ENCODE data around the gene UTP14C.

DNA sequence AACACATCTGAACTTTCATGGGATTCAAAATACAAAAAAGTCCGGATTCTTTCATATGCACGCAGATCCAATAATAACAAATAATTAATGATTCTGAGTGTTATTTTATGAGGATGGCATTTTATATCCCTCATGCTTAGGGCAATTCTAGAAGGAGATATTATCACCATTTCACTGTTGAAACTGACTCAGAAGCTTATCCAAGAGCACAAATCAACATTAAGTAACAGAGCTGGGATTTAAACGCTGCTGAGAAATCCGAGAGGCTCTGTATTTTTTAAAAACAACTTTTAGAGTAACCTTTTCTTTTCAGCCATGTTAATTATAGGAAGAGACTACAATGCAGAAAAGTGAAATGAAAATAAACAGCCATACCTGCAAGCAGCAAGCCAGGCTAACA, 43.6 kb upstream of the UTP14C start:
- TF ChIP-seq CTCF (IDR thresholded peaks at IDR 0.05) (no peak), POLR2A (IDR thresholded peaks at IDR 0.05) (no peak)
